WTC11 (cell line): ENCODE measurements around the gene XCL1. TPM values are rescaled to one million over a fixed set of nuclear protein-coding genes. Genes with fewer than 3 reads are reported as not detected.

Experiments
- ATAC-seq: fragments of 200-7000 bp; cut with Tn5 transposase; 2 replicates; pipeline ENCODE4 v1.10.0; 2021; ENCODE audit warnings: mild to moderate bottlenecking, moderate library complexity
- CTCF ChIA-PET: fragments of 300-600 bp; sonication (Branson Sonifier 250); formaldehyde crosslinking; loops from one replicate; lab custom pipeline; 2021; ENCODE audit warnings: antibody characterized with exemption; lab: Charles Lee
- POLR2A ChIA-PET: fragments of 350-600 bp; sonication (Branson Sonifier 250); formaldehyde crosslinking; loops from one replicate; lab custom pipeline; 2021; ENCODE audit warnings: antibody characterized with exemption; lab: Charles Lee
- DNase-seq: peaks from one replicate; pipeline ENCODE4 v3.0.0; 2021; ENCODE audit warnings: low spot score
- H3K27ac Mint-ChIP-seq: 2 replicates; pipeline ENCODE4 v1.8.0; 2021; ENCODE audit warnings: mixed read lengths
- H3K27me3 Mint-ChIP-seq: 2 replicates; pipeline ENCODE4 v1.8.0; 2021; ENCODE audit warnings: low read depth, mild to moderate bottlenecking, moderate library complexity, mixed read lengths
- H3K36me3 Mint-ChIP-seq: 2 replicates; pipeline ENCODE4 v1.8.0; 2021; ENCODE audit warnings: mixed read lengths
- H3K4me1 Mint-ChIP-seq: 2 replicates; pipeline ENCODE4 v1.8.0; 2022; ENCODE audit warnings: mixed read lengths
- H3K4me3 Mint-ChIP-seq: 2 replicates; pipeline ENCODE4 v1.8.0; 2021; ENCODE audit warnings: mild to moderate bottlenecking, moderate library complexity, mixed read lengths
- H3K9me3 Mint-ChIP-seq: 2 replicates; pipeline ENCODE4 v1.8.0; 2021; ENCODE audit warnings: mixed read lengths
- CBFB ChIP-seq: sonication (generic); formaldehyde crosslinking; IDR thresholded peaks from 2 replicates; pipeline ENCODE4 v1.8.1; 2022; ENCODE audit warnings: mild to moderate bottlenecking, low read depth, missing genetic modification reagents
- ETV6 ChIP-seq: sonication (generic); formaldehyde crosslinking; IDR thresholded peaks from 2 replicates; pipeline ENCODE4 v1.8.1; 2022; ENCODE audit warnings: mild to moderate bottlenecking, missing genetic modification reagents
- GRHL2 ChIP-seq: fragments of 250-450 bp; sonication (Bioruptor Pico); IDR thresholded peaks from 2 replicates; pipeline ENCODE4 v1.8.0; 2022; ENCODE audit warnings: mild to moderate bottlenecking, moderate library complexity; ENCODE audit not compliant: insufficient replicate concordance, severe bottlenecking
- HMGA2 ChIP-seq: fragments of 250-450 bp; sonication (Bioruptor Pico); IDR thresholded peaks from 2 replicates; pipeline ENCODE4 v1.4.0; 2021; ENCODE audit warnings: mild to moderate bottlenecking, moderate library complexity
- JAZF1 ChIP-seq: fragments of 250-450 bp; sonication (Bioruptor Pico); IDR thresholded peaks from 2 replicates; pipeline ENCODE4 v1.9.0; 2021; ENCODE audit warnings: moderate library complexity, mild to moderate bottlenecking, inconsistent platforms
- JUN ChIP-seq: sonication (generic); formaldehyde crosslinking; IDR thresholded peaks from 2 replicates; pipeline ENCODE4 v1.8.0; 2023; ENCODE audit warnings: mild to moderate bottlenecking, missing genetic modification reagents
- KAT7 ChIP-seq: sonication (generic); formaldehyde crosslinking; IDR thresholded peaks from 2 replicates; pipeline ENCODE4 v1.8.1; 2023; ENCODE audit warnings: missing genetic modification reagents, mild to moderate bottlenecking, borderline replicate concordance
- NFATC4 ChIP-seq: fragments of 250-450 bp; sonication (Bioruptor Pico); IDR thresholded peaks from 2 replicates; pipeline ENCODE4 v1.9.0; 2021; ENCODE audit warnings: mild to moderate bottlenecking
- NR2C2 ChIP-seq: sonication (generic); formaldehyde crosslinking; IDR thresholded peaks from 2 replicates; pipeline ENCODE4 v1.8.0; 2022; ENCODE audit warnings: mild to moderate bottlenecking, missing genetic modification reagents
- SMAD3 ChIP-seq: sonication (generic); formaldehyde crosslinking; IDR thresholded peaks from 2 replicates; pipeline ENCODE4 v1.8.0; 2022; ENCODE audit warnings: missing genetic modification reagents, mild to moderate bottlenecking, borderline replicate concordance
- TCF7 ChIP-seq: sonication (generic); formaldehyde crosslinking; IDR thresholded peaks from 2 replicates; pipeline ENCODE4 v1.8.0; 2022; ENCODE audit warnings: mild to moderate bottlenecking, low read depth, missing genetic modification reagents, moderate library complexity
- TEAD1 ChIP-seq: sonication (generic); formaldehyde crosslinking; IDR thresholded peaks from 2 replicates; pipeline ENCODE4 v1.8.0; 2022; ENCODE audit warnings: mild to moderate bottlenecking, missing genetic modification reagents
- ZNF138 ChIP-seq: sonication (generic); formaldehyde crosslinking; conservative IDR thresholded peaks from 2 replicates; pipeline ENCODE4 v1.8.1; 2022; ENCODE audit warnings: mild to moderate bottlenecking, moderate library complexity, missing genetic modification reagents
- total RNA-seq: library from RNA; stranded (reverse); gene quantifications from 3 replicates; pipeline ENCODE4 v1.2.3, GENCODE V29; 2021
- TF ChIP-seq, protein P1 (sequence below): sonication (generic); formaldehyde crosslinking; IDR thresholded peaks from 2 replicates; pipeline ENCODE4 v1.8.0; 2023; ENCODE audit warnings: mild to moderate bottlenecking, missing genetic modification reagents
- TF ChIP-seq, protein P2 (sequence below): sonication (generic); formaldehyde crosslinking; IDR thresholded peaks from 2 replicates; pipeline ENCODE4 v1.8.1; 2022; ENCODE audit warnings: mild to moderate bottlenecking, moderate library complexity, missing genetic modification reagents
- TF ChIP-seq, protein P3 (sequence below): sonication (generic); formaldehyde crosslinking; IDR thresholded peaks from 2 replicates; pipeline ENCODE4 v1.8.1; 2023; ENCODE audit warnings: mild to moderate bottlenecking, missing genetic modification reagents, borderline replicate concordance
- TF ChIP-seq, protein P4 (sequence below): sonication (generic); formaldehyde crosslinking; IDR thresholded peaks from 2 replicates; pipeline ENCODE4 v1.8.0; 2022; ENCODE audit warnings: mild to moderate bottlenecking, missing genetic modification reagents
- TF ChIP-seq, protein P5 (sequence below): sonication (generic); formaldehyde crosslinking; IDR thresholded peaks from 2 replicates; pipeline ENCODE4 v1.8.1; 2022; ENCODE audit warnings: missing genetic modification reagents, borderline replicate concordance
- TF ChIP-seq, protein P6 (sequence below): sonication (generic); formaldehyde crosslinking; IDR thresholded peaks from 2 replicates; pipeline ENCODE4 v1.8.0; 2022; ENCODE audit warnings: mild to moderate bottlenecking, missing genetic modification reagents

Gene XCL1
- total RNA-seq, 1 experiment from 2014 or later: 1.1 TPM

DNA sequence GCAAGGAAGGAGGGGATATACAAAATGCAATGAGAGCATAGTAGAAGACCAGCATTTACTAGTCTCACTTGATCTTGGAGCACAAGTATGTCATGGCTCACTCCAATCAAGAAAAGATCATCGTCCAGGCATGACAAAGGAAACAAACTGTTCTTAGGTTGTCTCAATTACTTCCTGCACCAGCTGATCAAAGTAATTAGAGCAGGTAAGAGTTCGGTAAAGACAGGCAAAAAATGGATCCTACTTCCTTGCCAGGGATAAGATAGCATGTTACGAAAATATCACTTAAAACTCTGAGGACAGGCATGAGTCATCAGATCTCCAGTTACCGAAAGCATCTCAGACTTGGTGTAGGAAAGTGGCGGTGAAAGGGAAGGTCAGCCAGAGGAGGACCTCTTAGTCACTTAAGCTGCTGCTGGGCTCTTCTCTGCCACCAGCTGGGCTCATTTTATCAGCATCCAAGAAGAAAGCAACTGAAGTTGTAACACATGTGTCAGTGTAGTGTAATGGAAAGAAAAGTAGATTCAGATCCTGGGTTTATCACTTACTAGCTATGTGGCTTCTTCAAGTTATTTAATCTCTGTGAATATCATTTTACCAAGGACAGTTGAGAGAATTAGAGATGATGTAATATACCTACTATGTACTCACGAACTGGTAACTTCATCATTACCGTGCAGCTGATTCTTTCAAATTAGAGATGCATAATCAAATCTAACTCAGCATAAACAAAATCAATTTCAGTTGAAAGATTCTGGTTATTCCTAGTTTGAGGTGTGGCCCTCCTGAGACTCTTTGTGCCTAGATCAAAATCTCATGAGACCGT is 46.8 kb downstream of the XCL1 start:
- H3K9me3 Mint-ChIP-seq: no peaks in the 10 kb centered on the region
- no peak overlapping the region for H3K4me3 Mint-ChIP-seq
- DNase-seq: no peak
- TF ChIP-seq TCF7 (CRISPR knock-in tag) (no peak), GRHL2 (CRISPR knock-in tag) (no peak), JAZF1 (no peak), HMGA2 (CRISPR knock-in tag) (no peak), NR2C2 (CRISPR knock-in tag) (no peak), JUN (CRISPR knock-in tag) (no peak)
- TF ChIP-seq, protein P1, sequence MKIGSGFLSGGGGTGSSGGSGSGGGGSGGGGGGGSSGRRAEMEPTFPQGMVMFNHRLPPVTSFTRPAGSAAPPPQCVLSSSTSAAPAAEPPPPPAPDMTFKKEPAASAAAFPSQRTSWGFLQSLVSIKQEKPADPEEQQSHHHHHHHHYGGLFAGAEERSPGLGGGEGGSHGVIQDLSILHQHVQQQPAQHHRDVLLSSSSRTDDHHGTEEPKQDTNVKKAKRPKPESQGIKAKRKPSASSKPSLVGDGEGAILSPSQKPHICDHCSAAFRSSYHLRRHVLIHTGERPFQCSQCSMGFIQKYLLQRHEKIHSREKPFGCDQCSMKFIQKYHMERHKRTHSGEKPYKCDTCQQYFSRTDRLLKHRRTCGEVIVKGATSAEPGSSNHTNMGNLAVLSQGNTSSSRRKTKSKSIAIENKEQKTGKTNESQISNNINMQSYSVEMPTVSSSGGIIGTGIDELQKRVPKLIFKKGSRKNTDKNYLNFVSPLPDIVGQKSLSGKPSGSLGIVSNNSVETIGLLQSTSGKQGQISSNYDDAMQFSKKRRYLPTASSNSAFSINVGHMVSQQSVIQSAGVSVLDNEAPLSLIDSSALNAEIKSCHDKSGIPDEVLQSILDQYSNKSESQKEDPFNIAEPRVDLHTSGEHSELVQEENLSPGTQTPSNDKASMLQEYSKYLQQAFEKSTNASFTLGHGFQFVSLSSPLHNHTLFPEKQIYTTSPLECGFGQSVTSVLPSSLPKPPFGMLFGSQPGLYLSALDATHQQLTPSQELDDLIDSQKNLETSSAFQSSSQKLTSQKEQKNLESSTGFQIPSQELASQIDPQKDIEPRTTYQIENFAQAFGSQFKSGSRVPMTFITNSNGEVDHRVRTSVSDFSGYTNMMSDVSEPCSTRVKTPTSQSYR (CRISPR knock-in tag): no peak
- TF ChIP-seq, protein P2, sequence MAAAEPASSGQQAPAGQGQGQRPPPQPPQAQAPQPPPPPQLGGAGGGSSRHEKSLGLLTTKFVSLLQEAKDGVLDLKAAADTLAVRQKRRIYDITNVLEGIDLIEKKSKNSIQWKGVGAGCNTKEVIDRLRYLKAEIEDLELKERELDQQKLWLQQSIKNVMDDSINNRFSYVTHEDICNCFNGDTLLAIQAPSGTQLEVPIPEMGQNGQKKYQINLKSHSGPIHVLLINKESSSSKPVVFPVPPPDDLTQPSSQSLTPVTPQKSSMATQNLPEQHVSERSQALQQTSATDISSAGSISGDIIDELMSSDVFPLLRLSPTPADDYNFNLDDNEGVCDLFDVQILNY: no peak
- TF ChIP-seq, all 79 proteins: peak for 0
- Mint-ChIP-seq H3K36me3 (no peaks in the 10 kb centered on the region), H3K4me1 (peaks cover 6% of the 10 kb centered on the region; the same call in 1 of the 2 replicates), H3K27me3 (no peaks in the 10 kb centered on the region; the same call in 1 of the 2 replicates), H3K27ac (no peak overlapping the region)
- no peak for ATAC-seq
- POLR2A ChIA-PET: no interaction called here
- CTCF ChIA-PET: no interaction called here

DNA sequence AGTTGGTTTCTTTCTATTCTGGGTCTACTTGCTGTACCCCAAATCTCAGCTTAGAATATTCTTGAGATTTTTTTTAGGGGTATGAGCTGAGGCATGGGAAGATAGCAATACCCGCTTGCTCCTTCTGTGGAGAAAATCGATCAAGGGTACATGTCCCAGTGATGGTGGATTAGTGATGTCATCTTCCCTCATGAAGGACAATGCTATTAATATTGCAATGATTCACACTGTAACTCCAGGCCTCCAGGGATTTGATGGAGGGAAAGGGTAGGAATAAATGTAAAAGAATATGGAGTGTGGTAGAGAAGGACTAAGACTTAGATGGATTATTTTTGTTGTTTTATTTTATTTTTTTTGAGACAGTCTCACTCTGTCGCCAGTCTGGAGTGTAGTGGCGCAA is 47.4 kb downstream of the XCL1 start:
- Mint-ChIP-seq H3K27me3 (no peaks in the 10 kb centered on the region; the same call in 1 of the 2 replicates), H3K4me1 (peaks cover 6% of the 10 kb centered on the region; the same call in 1 of the 2 replicates), H3K27ac (no peak overlapping the region), H3K4me3 (no peak overlapping the region), H3K9me3 (no peaks in the 10 kb centered on the region), H3K36me3 (no peaks in the 10 kb centered on the region)
- no peak for DNase-seq
- TF ChIP-seq CBFB (CRISPR knock-in tag) (no peak), KAT7 (CRISPR knock-in tag) (no peak)
- no peak for ATAC-seq
- ChIA-PET POLR2A (no interaction called here), CTCF (interaction anchor here (1.3 kb wide), 1 partner anchor 14 kb away, joined by 8 read pairs; no protein-coding TSS in a partner anchor)

DNA sequence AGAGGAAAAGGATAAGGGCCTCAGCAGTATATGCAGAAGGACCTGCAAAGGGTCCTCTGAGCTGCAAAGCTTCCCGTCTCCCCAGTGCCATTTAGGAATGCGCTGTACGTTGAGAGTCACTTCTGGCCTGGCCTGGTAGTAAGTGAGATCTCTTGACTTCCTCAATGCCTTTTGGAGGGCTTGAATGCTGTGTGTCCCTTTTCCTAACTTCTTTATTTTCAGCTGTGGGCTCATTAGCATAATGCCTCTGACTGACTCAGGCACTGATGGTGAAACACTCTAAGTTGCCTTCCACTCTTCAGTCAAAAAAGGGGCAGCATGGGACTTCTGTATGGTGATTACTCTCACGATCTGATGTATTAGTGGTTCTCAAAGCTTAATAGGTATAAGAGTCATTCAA is 49.9 kb downstream of the XCL1 start:
- H3K4me3 Mint-ChIP-seq: no peak overlapping the region
- H3K4me1 Mint-ChIP-seq: peaks cover 6% of the 10 kb centered on the region; the same call in 1 of the 2 replicates
- no peaks in the 10 kb centered on the region for H3K9me3 Mint-ChIP-seq
- no peaks in the 10 kb centered on the region; the same call in 1 of the 2 replicates for H3K27me3 Mint-ChIP-seq
- no peak overlapping the region for H3K27ac Mint-ChIP-seq
- no peak for DNase-seq
- ATAC-seq: no peak
- no peaks in the 10 kb centered on the region for H3K36me3 Mint-ChIP-seq
- CTCF ChIA-PET: interaction anchor here (0.9 kb wide), 1 partner anchor 11 kb away, joined by 4 read pairs; no protein-coding TSS in a partner anchor
- POLR2A ChIA-PET: no interaction called here
- TF ChIP-seq NFATC4 (CRISPR knock-in tag) (no peak), SMAD3 (no peak), TEAD1 (CRISPR knock-in tag) (no peak), ETV6 (no peak), ZNF138 (CRISPR knock-in tag) (no peak)
- TF ChIP-seq, protein P3, sequence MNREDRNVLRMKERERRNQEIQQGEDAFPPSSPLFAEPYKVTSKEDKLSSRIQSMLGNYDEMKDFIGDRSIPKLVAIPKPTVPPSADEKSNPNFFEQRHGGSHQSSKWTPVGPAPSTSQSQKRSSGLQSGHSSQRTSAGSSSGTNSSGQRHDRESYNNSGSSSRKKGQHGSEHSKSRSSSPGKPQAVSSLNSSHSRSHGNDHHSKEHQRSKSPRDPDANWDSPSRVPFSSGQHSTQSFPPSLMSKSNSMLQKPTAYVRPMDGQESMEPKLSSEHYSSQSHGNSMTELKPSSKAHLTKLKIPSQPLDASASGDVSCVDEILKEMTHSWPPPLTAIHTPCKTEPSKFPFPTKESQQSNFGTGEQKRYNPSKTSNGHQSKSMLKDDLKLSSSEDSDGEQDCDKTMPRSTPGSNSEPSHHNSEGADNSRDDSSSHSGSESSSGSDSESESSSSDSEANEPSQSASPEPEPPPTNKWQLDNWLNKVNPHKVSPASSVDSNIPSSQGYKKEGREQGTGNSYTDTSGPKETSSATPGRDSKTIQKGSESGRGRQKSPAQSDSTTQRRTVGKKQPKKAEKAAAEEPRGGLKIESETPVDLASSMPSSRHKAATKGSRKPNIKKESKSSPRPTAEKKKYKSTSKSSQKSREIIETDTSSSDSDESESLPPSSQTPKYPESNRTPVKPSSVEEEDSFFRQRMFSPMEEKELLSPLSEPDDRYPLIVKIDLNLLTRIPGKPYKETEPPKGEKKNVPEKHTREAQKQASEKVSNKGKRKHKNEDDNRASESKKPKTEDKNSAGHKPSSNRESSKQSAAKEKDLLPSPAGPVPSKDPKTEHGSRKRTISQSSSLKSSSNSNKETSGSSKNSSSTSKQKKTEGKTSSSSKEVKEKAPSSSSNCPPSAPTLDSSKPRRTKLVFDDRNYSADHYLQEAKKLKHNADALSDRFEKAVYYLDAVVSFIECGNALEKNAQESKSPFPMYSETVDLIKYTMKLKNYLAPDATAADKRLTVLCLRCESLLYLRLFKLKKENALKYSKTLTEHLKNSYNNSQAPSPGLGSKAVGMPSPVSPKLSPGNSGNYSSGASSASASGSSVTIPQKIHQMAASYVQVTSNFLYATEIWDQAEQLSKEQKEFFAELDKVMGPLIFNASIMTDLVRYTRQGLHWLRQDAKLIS (CRISPR knock-in tag): no peak
- TF ChIP-seq, protein P4, sequence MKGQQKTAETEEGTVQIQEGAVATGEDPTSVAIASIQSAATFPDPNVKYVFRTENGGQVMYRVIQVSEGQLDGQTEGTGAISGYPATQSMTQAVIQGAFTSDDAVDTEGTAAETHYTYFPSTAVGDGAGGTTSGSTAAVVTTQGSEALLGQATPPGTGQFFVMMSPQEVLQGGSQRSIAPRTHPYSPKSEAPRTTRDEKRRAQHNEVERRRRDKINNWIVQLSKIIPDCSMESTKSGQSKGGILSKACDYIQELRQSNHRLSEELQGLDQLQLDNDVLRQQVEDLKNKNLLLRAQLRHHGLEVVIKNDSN: no peak
- TF ChIP-seq, protein P5, sequence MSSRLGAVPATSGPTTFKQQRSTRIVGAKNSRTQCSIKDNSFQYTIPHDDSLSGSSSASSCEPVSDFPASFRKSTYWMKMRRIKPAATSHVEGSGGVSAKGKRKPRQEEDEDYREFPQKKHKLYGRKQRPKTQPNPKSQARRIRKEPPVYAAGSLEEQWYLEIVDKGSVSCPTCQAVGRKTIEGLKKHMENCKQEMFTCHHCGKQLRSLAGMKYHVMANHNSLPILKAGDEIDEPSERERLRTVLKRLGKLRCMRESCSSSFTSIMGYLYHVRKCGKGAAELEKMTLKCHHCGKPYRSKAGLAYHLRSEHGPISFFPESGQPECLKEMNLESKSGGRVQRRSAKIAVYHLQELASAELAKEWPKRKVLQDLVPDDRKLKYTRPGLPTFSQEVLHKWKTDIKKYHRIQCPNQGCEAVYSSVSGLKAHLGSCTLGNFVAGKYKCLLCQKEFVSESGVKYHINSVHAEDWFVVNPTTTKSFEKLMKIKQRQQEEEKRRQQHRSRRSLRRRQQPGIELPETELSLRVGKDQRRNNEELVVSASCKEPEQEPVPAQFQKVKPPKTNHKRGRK: no peak
- TF ChIP-seq, protein P6, sequence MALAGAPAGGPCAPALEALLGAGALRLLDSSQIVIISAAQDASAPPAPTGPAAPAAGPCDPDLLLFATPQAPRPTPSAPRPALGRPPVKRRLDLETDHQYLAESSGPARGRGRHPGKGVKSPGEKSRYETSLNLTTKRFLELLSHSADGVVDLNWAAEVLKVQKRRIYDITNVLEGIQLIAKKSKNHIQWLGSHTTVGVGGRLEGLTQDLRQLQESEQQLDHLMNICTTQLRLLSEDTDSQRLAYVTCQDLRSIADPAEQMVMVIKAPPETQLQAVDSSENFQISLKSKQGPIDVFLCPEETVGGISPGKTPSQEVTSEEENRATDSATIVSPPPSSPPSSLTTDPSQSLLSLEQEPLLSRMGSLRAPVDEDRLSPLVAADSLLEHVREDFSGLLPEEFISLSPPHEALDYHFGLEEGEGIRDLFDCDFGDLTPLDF: no peak
